ENCODE measurements around the gene XRCC2. TPM values are rescaled to one million over a fixed set of nuclear protein-coding genes. Genes with fewer than 3 reads are reported as not detected.
"Not testable (repeated sequence)": the region's sequence is repeated elsewhere in the genome, so short reads cannot be mapped to it uniquely, and the experiment has no call there.

The XRCC2 gene
- total RNA-seq, 1 donor from 2014 or later: 1.7 TPM

DNA sequence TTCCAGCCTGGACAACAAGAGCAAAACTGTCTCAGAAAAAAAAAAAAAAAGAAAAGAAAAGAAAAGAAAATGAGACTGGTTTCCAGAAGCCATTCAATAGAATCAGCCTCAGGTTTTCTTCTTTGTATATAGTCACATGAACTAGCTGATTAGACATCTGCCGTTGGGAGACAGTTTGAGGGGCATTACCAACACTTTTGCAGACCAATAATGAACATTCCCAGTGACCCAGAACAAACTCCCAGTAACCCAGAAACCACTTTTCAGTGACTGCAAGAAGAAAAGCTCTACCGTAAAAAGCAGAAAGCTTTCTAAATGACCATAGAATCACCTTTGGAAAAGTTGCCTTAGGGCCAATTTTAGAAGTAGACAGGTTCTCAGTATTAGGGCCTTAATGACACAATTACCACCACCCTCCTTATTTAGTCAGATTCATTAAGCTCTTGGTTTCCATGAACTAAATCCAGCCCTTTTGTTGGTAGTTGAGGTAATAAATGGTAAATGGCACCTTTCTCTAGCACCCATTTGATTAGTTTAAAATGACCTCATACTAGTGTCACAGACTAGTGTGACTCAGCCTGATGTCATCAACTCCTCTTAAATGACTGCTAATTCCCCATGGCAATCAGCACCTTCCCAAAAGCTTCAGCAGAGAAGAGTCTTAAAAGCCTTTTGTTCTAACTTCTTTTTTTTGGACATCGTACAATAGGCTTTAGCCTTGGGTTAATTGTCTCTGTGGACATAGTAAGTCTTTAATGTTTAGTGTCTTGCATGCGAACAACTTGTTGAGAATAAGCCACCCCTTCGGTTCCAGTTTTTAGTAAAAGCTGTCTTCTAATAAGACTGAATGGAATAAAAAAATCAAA is 33.6 kb upstream of the XRCC2 start:
- Histone ChIP-seq H3K36me3 (no peaks in the 10 kb centered on the region), H3K9me3 (no peaks in the 10 kb centered on the region), H3K27me3 (no peaks in the 10 kb centered on the region), H3K4me3 (no peak overlapping the region), H3K4me1 (no peaks in the 10 kb centered on the region), H3K27ac (no peak overlapping the region)
- intact Hi-C loops (cut with DNase I): no loop called here
- no peak for DNase-seq (ENCODE audit: extremely low spot score in 2 of 2)
- no peak for TF ChIP-seq POLR2AphosphoS5 (IDR thresholded peaks at IDR 0.05; ENCODE audit: insufficient read depth in 1 of 2, low read depth in 1 of 2)
- TF ChIP-seq, protein P1, sequence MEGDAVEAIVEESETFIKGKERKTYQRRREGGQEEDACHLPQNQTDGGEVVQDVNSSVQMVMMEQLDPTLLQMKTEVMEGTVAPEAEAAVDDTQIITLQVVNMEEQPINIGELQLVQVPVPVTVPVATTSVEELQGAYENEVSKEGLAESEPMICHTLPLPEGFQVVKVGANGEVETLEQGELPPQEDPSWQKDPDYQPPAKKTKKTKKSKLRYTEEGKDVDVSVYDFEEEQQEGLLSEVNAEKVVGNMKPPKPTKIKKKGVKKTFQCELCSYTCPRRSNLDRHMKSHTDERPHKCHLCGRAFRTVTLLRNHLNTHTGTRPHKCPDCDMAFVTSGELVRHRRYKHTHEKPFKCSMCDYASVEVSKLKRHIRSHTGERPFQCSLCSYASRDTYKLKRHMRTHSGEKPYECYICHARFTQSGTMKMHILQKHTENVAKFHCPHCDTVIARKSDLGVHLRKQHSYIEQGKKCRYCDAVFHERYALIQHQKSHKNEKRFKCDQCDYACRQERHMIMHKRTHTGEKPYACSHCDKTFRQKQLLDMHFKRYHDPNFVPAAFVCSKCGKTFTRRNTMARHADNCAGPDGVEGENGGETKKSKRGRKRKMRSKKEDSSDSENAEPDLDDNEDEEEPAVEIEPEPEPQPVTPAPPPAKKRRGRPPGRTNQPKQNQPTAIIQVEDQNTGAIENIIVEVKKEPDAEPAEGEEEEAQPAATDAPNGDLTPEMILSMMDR (IDR thresholded peaks at IDR 0.05): no peak
- TF ChIP-seq POLR2A (IDR thresholded peaks at IDR 0.05): no peak

DNA sequence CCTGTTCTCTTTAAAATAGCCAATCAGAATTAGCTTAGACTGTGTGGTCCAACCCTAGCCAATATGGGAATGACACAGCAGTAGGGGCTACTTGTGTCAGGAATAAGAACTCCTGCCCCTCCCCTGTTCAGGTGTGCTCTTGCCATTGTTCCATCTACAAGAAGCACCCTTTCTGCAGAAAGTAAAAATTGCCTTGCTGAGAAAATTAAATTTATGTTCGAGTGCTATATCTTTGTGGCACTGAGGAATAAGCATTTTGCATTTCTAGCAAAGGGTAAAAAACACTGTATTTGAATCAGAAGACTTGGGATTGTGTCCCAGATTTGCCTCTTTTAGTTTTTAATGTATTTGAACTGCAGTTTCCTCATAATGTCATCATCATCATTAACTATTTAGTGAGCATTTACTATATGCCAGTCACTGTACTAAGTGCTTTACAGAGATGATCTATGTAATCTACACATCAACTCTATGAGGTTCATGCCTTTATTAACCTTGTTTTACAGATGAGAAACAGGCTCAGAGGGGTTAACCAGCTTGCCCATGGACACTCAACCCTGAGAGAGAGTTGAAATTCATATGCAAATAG is 28.9 kb upstream of the XRCC2 start:
- Histone ChIP-seq H3K4me3 (no peak overlapping the region), H3K27ac (no peak overlapping the region), H3K27me3 (no peaks in the 10 kb centered on the region), H3K4me1 (no peaks in the 10 kb centered on the region), H3K9me3 (no peaks in the 10 kb centered on the region), H3K36me3 (no peaks in the 10 kb centered on the region)
- DNase-seq (ENCODE audit: extremely low spot score in 2 of 2): no peak
- TF ChIP-seq POLR2A (IDR thresholded peaks at IDR 0.05): no peak
- TF ChIP-seq POLR2AphosphoS5 (IDR thresholded peaks at IDR 0.05; ENCODE audit: insufficient read depth in 1 of 2, low read depth in 1 of 2): no peak
- TF ChIP-seq, protein P1 (IDR thresholded peaks at IDR 0.05): no peak
- intact Hi-C loops (cut with DNase I): no loop called here

DNA sequence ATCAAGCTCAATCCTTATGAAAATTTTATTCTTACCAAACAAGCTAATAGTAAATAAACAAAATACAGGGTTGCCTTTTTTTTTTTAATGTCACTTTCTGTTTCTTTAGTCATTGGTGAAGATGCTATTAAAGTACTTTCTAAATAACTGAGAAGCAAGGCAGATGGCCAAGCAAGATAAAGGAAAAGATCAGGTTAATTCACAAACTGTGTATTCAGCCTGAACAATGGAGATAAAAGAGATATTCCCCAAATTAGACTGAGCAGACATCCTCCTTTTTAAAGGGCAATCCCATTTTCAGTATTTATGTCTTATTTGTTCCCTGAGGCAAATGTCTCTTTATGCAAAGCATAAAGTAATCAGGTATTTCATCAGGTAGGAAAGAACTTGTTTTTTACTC is 23.1 kb upstream of the XRCC2 start:
- intact Hi-C loops (cut with DNase I): no loop called here
- H3K27me3 ChIP-seq: no peaks in the 10 kb centered on the region
- DNase-seq (ENCODE audit: extremely low spot score in 2 of 2): no peak
- H3K27ac ChIP-seq: no peak overlapping the region
- no peaks in the 10 kb centered on the region for H3K9me3 ChIP-seq
- H3K4me1 ChIP-seq: no peaks in the 10 kb centered on the region
- H3K4me3 ChIP-seq: no peak overlapping the region
- no peaks in the 10 kb centered on the region for H3K36me3 ChIP-seq
- TF ChIP-seq, protein P1 (IDR thresholded peaks at IDR 0.05): no peak
- TF ChIP-seq POLR2A (IDR thresholded peaks at IDR 0.05): no peak
- TF ChIP-seq POLR2AphosphoS5 (IDR thresholded peaks at IDR 0.05; ENCODE audit: insufficient read depth in 1 of 2, low read depth in 1 of 2): no peak

DNA sequence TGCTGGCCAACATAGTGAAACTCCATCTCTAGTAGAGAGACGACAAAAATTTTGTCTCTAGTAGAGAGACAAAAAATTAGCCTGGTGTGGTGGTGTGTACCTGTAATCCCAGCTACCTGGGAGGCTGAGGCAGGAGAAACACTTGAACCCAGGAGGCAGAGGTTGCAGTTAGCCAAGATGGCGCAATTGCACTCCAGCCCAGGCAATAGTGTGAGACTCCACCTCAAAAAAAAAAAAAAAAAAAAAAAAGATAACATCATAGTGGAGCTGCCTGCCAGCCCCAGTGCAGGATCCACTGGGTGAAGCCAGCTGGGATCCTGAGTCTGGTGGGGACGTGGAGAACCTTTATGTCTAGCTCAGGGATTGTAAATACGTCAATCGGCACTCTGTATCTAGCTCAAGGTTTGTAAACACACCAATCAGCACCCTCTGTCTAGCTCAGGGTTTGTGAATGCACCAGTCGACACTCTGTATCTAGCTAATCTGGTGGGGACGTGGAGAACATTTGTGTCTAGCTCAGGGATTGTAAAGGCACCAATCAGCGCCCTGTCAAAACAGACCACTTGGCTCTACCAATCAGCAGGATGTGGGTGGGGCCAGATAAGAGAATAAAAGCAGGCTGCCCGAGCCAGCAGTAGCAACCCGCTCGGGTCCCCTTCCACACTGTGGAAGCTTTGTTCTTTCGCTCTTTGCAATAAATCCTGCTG is 21.5 kb upstream of the XRCC2 start:
- intact Hi-C loops (cut with DNase I); H3K36me3 ChIP-seq; DNase-seq (ENCODE audit: extremely low spot score in 2 of 2): not testable (repeated sequence)

DNA sequence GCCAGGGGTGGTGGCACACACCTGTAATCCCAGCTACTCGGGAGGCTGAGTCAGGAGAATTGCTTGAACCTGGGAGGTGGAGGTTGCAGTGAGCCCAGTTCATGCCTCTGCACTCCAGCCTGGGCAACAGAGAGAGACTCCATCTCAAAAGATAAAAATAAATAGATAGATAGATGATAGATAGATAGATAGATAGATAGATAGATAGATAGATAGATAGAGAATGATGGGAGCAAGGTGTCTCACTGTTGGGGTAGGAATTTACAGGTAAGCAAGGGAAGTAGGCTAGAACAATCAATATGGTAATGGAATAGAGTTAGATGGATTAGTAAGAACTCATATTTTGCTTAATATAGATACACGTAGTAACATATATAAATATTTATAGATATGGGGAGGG is 16.3 kb upstream of the XRCC2 start:
- intact Hi-C loops (cut with DNase I): not testable (repeated sequence)

More for the DNA sequence above, 21.5 kb upstream of the XRCC2 start:
- not testable (repeated sequence) for H3K4me3 ChIP-seq, H3K4me1 ChIP-seq, H3K27ac ChIP-seq, H3K27me3 ChIP-seq, H3K9me3 ChIP-seq

More for the DNA sequence above, 16.3 kb upstream of the XRCC2 start:
- H3K4me1 ChIP-seq; H3K27ac ChIP-seq; H3K27me3 ChIP-seq; H3K9me3 ChIP-seq; DNase-seq (ENCODE audit: extremely low spot score in 2 of 2); H3K36me3 ChIP-seq; H3K4me3 ChIP-seq: not testable (repeated sequence)
